ENCODE measurements around the gene CAPG. TPM values are rescaled to one million over a fixed set of nuclear protein-coding genes. Genes with fewer than 3 reads are reported as not detected.

The CAPG gene
- total RNA-seq, 6 donors from 2014 or later = 169 to 611 (median 375) TPM

GRCh38 chr2:85431570-85432205 is 21.5 kb upstream of the CAPG start:
- ATAC-seq (ENCODE audit: low FRiP score in 2 of 2) (no peak), DNase-seq (no peak)
- TF ChIP-seq POLR2A (IDR thresholded peaks at IDR 0.05) (no peak), CTCF (IDR thresholded peaks at IDR 0.05) (no peak), EP300 (IDR thresholded peaks at IDR 0.05) (no peak), POLR2AphosphoS5 (IDR thresholded peaks at IDR 0.05) (no peak)
- H3K9me3 ChIP-seq = no peaks in the 10 kb centered on the region
- no peak overlapping the region for H3K27ac ChIP-seq
- H3K27me3 ChIP-seq = no peaks in the 10 kb centered on the region
- H3K36me3 ChIP-seq = no peaks in the 10 kb centered on the region
- peaks cover 16 to 37% (median 28%) of the 10 kb centered on the region in 4 donors for H3K4me1 ChIP-seq
- 94 to 95% methylated on average over 7 to 10 of the region's 10 CpGs for WGBS, 2 donors
- H3K4me3 ChIP-seq = no peak overlapping the region

- TF ChIP-seq CTCF (IDR thresholded peaks at IDR 0.05) (no peak), EP300 (IDR thresholded peaks at IDR 0.05) (no peak), POLR2A (IDR thresholded peaks at IDR 0.05) (no peak), POLR2AphosphoS5 (IDR thresholded peaks at IDR 0.05) (no peak)
- Histone ChIP-seq H3K27me3 (no peaks in the 10 kb centered on the region), H3K27ac (no peak overlapping the region), H3K4me3 (no peak overlapping the region), H3K4me1 (peaks cover 10 to 30% (median 23%) of the 10 kb centered on the region in 4 donors), H3K36me3 (no peaks in the 10 kb centered on the region), H3K9me3 (no peaks in the 10 kb centered on the region)
- ATAC-seq (ENCODE audit: low FRiP score in 2 of 2) = no peak
- DNase-seq = no peak
- 67 to 79% methylated on average over 13 to 15 of the region's 16 CpGs for WGBS, 2 donors
Measured at GRCh38 chr2:85430752-85431569, 20.8 kb upstream of the CAPG start.

- Histone ChIP-seq H3K27ac (no peak overlapping the region), H3K36me3 (no peaks in the 10 kb centered on the region), H3K27me3 (no peaks in the 10 kb centered on the region), H3K9me3 (no peaks in the 10 kb centered on the region), H3K4me3 (no peak overlapping the region), H3K4me1 (peaks cover 10 to 20% (median 16%) of the 10 kb centered on the region in 4 donors)
- no peak for ATAC-seq (ENCODE audit: low FRiP score in 2 of 2)
- 87 to 100% methylated on average over 1 to 2 of the region's 2 CpGs for WGBS, 2 donors
- no peak for DNase-seq
- TF ChIP-seq CTCF (IDR thresholded peaks at IDR 0.05) = no peak
- no peak for TF ChIP-seq POLR2A (IDR thresholded peaks at IDR 0.05)
- TF ChIP-seq POLR2AphosphoS5 (IDR thresholded peaks at IDR 0.05) = no peak
- TF ChIP-seq EP300 (IDR thresholded peaks at IDR 0.05) = no peak
Measured at GRCh38 chr2:85429924-85430289, 19.7 kb upstream of the CAPG start.

GRCh38 chr2:85429213-85429923 is 19.2 kb upstream of the CAPG start:
- no peak for DNase-seq
- peak overlapping the region in 1 of 4 donors; percentile 21 for H3K27ac ChIP-seq

More at GRCh38 chr2:85429213-85429923, 19.2 kb upstream of the CAPG start:
- Histone ChIP-seq H3K4me3 (no peak overlapping the region), H3K27me3 (no peaks in the 10 kb centered on the region), H3K36me3 (no peaks in the 10 kb centered on the region), H3K9me3 (no peaks in the 10 kb centered on the region), H3K4me1 (peaks cover 10 to 15% (median 13%) of the 10 kb centered on the region in 4 donors)
- no peak for ATAC-seq (ENCODE audit: low FRiP score in 2 of 2)
- TF ChIP-seq POLR2AphosphoS5 (IDR thresholded peaks at IDR 0.05) = no peak
- TF ChIP-seq EP300 (IDR thresholded peaks at IDR 0.05) = no peak
- TF ChIP-seq POLR2A (IDR thresholded peaks at IDR 0.05) = no peak
- TF ChIP-seq CTCF (IDR thresholded peaks at IDR 0.05) = no peak
- 76 to 80% methylated on average over 9 to 11 of the region's 12 CpGs for WGBS, 2 donors

All from upper lobe of left lung (tissue), 6 donors.